ENCODE results near the gene DPH3. TPM values are rescaled to one million over a fixed set of nuclear protein-coding genes. Genes with fewer than 3 reads are reported as not detected.
"Not testable (repeated sequence)": the region's sequence is repeated elsewhere in the genome, so short reads cannot be mapped to it uniquely, and the experiment has no call there.

The DPH3 gene
- 14.2 and 16.5 TPM in 2 replicates for total RNA-seq (2014; rRNA removed; shearing (Covaris generic))

GRCh38 chr3:16264708-16265454 is at the start of gene DPH3, which contains the start of gene OXNAD1:
Gene DPH3 (minus strand): TSS chr3:16264943. CDS start chr3:16264876, 67 bp downstream.
Gene OXNAD1 (plus strand): TSS chr3:16265212. CDS start chr3:16270953, 5,741 bp downstream.
- peak; percentile 99 for DNase-seq (ENCODE audit: low spot score)
- in situ Hi-C loops (cut with HindIII; ENCODE audit: low sequenced_read_pairs) = no loop called here

GRCh38 chr3:16313886-16314645 is 49.3 kb upstream of the DPH3 start:
- in situ Hi-C loops (cut with HindIII; ENCODE audit: low sequenced_read_pairs) = no loop called here
- DNase-seq (ENCODE audit: low spot score) = no peak

- no peak for DNase-seq (ENCODE audit: low spot score)
- in situ Hi-C loops (cut with HindIII; ENCODE audit: low sequenced_read_pairs) = no loop called here
Measured at GRCh38 chr3:16311960-16312451, 47.3 kb upstream of the DPH3 start.

- DNase-seq (ENCODE audit: low spot score); in situ Hi-C loops (cut with HindIII; ENCODE audit: low sequenced_read_pairs): not testable (repeated sequence)
Measured at GRCh38 chr3:16310486-16310885, 45.7 kb upstream of the DPH3 start.

- in situ Hi-C loops (cut with HindIII; ENCODE audit: low sequenced_read_pairs) = no loop called here
- DNase-seq (ENCODE audit: low spot score) = no peak
Measured at GRCh38 chr3:16309558-16309957, 44.8 kb upstream of the DPH3 start.

GRCh38 chr3:16308727-16309126 is 44.0 kb upstream of the DPH3 start:
- no peak for DNase-seq (ENCODE audit: low spot score)
- in situ Hi-C loops (cut with HindIII; ENCODE audit: low sequenced_read_pairs) = no loop called here

GRCh38 chr3:16307832-16308531 is 43.2 kb upstream of the DPH3 start:
- no peak for DNase-seq (ENCODE audit: low spot score)
- in situ Hi-C loops (cut with HindIII; ENCODE audit: low sequenced_read_pairs) = no loop called here

GRCh38 chr3:16305111-16305541 is 40.4 kb upstream of the DPH3 start:
- in situ Hi-C loops (cut with HindIII; ENCODE audit: low sequenced_read_pairs) = no loop called here
- DNase-seq (ENCODE audit: low spot score) = no peak

GRCh38 chr3:16304061-16305010 is 39.6 kb upstream of the DPH3 start:
- no peak for DNase-seq (ENCODE audit: low spot score)

GRCh38 chr3:16303037-16303575 is 38.4 kb upstream of the DPH3 start:
- no peak for DNase-seq (ENCODE audit: low spot score)
- in situ Hi-C loops (cut with HindIII; ENCODE audit: low sequenced_read_pairs) = no loop called here

More at GRCh38 chr3:16304061-16305010, 39.6 kb upstream of the DPH3 start:
- in situ Hi-C loops (cut with HindIII; ENCODE audit: low sequenced_read_pairs) = no loop called here

- in situ Hi-C loops (cut with HindIII; ENCODE audit: low sequenced_read_pairs) = no loop called here
- no peak for DNase-seq (ENCODE audit: low spot score)
Measured at GRCh38 chr3:16302082-16302631, 37.4 kb upstream of the DPH3 start.

GRCh38 chr3:16301507-16301906 is 36.8 kb upstream of the DPH3 start:
- in situ Hi-C loops (cut with HindIII; ENCODE audit: low sequenced_read_pairs) = no loop called here
- DNase-seq (ENCODE audit: low spot score) = no peak

- in situ Hi-C loops (cut with HindIII; ENCODE audit: low sequenced_read_pairs) = no loop called here
- no peak for DNase-seq (ENCODE audit: low spot score)
Measured at GRCh38 chr3:16300881-16301359, 36.2 kb upstream of the DPH3 start.

GRCh38 chr3:16300307-16300706 is 35.6 kb upstream of the DPH3 start:
- in situ Hi-C loops (cut with HindIII; ENCODE audit: low sequenced_read_pairs) = no loop called here
- no peak for DNase-seq (ENCODE audit: low spot score)

- in situ Hi-C loops (cut with HindIII; ENCODE audit: low sequenced_read_pairs) = no loop called here
- DNase-seq (ENCODE audit: low spot score) = no peak
Measured at GRCh38 chr3:16299746-16300145, 35.0 kb upstream of the DPH3 start.

- no peak for DNase-seq (ENCODE audit: low spot score)
- in situ Hi-C loops (cut with HindIII; ENCODE audit: low sequenced_read_pairs) = no loop called here
Measured at GRCh38 chr3:16298891-16299290, 34.1 kb upstream of the DPH3 start.

GRCh38 chr3:16297997-16298885 is 33.5 kb upstream of the DPH3 start:
- in situ Hi-C loops (cut with HindIII; ENCODE audit: low sequenced_read_pairs) = no loop called here
- DNase-seq (ENCODE audit: low spot score) = no peak

Data from G401 (cell line).